HG02943 (cell line): ENCODE results near the gene MRPL34.

Experiments used
- ATAC-seq: cut with Tn5 transposase; IDR thresholded peaks from one replicate; pipeline ENCODE4 v1.9.1; 2021; ENCODE audit warnings: mild to moderate bottlenecking, low read depth, moderate library complexity; ENCODE audit not compliant: unreplicated experiment

The MRPL34 gene

DNA sequence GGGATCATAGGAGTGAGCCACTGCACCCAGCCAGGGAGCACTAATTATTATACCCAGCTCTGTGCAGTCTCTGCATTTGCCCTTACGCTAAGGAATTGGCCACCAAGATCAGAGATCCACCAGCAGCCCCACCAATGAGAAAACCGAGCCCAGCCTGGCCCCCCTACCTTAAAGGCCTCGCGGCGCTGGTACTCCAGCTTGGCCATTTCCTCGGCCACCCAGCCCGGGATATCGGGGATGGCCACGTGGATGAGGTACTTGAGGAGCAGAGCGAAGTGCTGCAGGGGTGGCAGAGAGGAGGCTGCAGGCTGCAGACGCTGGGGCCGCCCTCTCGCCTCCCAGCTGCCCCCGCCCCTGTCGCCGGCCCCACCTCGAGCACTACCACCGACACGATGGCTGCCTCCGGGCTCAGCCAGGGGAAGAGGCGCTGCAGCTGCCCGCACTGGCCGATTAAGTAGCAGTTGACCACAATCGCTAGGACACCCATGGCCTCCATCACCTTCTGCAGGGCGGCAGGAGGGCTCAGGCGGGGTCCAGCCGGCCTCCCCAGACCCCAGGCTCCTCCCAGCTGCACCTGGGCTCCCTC lies 21.5 kb downstream of the MRPL34 start:
- no peak for ATAC-seq

DNA sequence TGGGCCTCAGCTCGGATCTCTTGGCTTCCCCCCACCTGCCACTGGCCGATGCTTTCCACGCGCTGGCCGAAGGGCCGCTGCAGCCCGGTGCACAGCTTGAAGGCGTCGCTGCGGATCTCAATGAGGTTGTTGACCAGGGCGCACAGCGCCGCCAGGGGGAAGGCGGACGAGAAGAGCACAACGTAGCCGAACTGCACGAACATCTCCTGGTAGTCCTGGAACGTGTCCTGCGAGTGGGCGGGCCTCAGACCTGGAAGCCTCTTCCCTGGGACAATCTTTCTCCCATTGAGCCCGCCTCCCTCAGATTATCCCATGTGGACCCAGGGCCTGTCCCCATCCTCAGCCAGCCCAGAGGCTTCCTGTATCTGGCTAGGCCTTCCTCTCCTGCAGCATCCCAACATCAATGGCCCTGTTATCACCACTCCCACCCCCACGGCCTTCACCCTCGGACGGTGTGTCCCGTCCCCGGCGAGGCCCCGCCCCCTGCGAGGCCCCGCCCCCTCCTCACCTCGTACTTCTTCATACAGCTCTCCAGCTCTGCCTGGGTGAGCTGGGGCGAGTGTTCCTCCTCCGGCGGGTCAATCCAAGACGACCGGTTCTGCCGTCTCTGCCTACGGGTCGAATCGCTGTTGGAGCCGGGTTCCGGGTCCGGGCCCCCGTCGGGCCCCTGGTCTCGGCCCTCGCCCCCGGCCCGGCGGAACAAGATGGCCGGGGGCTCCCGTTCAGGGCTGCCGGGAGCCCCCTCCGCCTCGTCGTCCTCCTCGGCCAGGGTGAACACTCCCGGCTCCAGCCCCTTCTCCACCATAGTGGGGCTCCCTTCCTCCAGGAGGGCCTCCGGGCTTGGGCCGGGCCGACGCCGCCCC lies 22.2 kb downstream of the MRPL34 start:
- no peak for ATAC-seq

DNA sequence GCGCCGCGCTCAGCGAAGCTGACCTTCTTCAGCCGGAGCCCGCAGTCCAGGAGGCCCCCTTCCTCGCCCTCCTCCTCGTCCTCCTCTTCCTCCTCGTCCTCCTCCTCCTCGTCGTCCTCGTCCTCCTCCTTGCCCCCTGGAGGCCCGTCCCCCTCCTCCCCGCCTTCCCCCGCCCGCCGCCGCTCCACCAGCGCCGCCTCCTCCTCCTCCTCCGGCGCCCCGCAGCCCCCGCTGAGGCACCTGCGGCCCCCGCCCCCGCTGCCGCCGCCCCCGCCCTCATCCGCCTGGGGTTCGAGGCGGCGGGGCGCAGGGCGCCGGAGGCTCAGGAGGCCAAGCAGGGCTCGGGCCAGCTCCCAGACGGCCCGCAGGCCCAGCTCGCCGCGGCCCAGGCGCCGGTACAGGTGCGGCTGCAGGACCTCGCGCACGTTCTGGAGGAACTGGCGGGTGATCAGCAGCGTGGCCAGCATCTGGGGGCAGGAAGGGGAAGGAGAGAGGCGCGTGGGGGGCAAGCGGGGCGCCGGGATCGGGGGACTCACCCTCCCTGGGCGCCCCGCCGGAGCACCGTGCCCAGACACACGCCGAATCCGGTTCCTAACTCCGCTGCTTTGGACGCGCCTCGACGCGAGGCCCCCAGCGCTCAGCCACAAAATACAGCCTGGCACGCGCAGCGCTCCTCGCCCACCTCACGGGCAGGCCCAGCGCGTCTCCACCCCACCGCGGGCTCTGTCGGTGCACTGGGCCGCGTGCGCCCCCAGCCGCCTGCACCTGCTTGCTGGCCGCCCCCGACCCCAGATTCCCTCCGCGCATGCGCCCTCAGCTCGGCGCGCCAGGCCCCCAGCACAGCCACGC lies 23.1 kb downstream of the MRPL34 start:
- ATAC-seq: no peak

DNA sequence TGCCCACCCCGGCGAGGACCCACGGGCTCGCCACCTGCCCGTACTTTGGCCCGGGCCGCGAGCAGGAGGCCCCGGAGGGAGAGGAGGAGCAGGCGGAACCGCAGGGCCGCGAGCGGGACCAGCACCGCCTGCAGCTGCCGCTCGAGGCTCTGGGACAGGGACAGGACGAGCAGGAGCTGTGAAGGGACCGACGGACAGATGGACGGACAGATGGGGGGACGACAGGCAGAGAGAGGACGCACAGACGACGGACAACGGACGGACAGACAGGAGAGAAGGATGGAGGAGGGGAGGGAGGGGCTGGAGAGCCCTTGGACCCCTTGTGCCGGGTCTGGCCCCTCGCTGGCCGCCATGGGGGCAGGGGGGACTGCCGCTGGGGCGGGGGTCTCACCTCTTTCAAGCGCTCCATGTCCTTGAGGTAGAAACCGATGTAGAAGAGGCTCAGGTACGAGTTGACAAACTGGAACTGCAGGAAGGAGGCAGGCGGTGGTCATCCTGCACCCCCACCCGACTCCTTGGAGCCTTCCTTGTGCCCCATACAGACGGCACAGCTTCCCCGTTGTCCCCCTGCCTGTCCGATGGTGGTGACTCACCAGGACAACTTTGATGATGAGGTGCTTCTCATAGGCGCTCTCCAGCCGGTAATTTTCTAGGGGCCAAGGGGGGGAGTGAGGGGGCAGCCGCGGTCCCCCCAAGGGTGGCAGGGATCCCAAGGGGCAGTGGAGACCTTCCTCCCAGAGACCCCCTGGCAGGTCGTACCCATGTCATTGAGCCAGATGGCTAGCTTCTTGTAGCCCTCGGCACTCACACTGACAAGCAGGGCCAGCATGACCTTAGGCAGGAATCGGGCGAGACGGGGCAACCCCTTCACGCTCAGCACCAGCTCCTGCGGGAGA lies 23.9 kb downstream of the MRPL34 start:
- no peak for ATAC-seq

DNA sequence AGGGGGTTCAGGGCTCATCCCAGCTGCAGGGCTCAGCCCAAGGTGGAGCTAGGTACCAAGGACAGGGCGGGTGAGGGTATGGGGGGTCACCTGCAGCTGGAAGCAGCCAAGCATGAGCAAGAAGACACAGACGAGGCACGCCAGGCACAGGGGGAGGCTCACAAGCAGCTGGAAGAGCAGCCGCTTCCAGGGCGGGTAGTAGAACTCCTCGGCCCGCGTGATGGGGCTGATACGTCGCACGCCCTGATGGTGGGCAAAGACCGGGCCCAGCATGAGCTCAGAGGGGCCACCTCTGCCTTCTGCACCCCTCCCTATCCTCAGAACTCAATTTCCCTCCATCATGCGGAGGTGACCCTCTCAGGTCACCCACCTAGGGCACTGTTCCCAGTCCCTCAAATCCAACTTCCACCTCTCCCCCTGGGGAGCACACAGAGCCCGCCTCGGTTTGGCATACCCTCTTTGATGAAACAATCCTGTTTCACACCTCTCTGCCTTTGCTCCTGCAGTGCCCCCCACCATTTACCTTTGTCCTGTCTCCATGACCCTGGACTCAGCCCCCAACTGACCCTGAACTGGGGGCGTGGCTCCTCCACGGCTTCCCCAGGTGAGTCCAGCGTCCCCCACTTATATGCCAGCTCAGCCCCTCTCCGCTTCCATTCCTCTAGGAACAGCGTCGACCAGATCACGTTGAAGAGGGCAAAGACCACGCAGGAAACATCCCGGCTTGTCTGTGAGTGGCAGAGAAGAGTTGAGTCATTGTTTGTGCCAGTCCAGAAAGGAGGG lies 24.8 kb downstream of the MRPL34 start:
- no peak for ATAC-seq

DNA sequence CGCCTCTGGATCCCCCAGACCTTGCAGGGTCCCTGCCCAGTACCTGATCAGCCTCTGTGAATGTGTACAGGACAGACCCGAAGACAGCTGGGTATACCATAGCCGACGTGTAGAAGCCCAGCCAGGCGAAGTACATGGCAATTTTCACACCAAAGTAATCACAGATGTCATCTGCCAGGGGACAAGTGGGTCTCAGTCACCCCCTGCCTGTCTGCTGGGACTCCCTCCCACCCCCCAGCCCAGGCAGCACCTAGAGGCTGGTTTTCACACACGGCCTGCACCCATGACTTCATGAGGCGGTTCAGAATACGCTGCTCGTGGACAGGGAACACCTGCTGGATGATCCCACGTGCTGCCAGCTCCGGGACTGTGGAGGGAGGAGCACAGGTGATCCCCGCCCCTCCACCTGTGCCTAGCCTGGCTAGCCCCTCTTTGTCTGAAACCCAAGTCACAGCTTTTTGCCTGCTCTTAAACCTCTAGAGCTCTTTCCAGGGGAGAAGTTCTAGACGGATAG lies 25.4 kb downstream of the MRPL34 start:
- no peak for ATAC-seq

DNA sequence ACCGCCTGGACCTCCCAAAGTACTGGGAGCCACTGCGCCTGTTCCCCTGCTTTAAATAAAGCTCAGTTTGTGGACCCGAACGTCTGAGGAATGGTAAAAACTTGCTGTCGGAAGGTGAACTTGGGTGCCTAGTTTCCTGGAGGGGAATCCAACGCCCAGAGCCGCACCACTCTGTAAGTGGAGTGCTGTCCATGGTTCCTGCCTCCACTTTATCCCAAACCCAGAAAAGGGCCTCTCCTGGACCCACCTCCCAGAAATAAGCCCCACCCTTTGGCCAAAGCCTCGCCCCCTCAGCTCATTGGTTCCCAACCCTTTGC lies 26.6 kb downstream of the MRPL34 start:
- no peak for ATAC-seq

DNA sequence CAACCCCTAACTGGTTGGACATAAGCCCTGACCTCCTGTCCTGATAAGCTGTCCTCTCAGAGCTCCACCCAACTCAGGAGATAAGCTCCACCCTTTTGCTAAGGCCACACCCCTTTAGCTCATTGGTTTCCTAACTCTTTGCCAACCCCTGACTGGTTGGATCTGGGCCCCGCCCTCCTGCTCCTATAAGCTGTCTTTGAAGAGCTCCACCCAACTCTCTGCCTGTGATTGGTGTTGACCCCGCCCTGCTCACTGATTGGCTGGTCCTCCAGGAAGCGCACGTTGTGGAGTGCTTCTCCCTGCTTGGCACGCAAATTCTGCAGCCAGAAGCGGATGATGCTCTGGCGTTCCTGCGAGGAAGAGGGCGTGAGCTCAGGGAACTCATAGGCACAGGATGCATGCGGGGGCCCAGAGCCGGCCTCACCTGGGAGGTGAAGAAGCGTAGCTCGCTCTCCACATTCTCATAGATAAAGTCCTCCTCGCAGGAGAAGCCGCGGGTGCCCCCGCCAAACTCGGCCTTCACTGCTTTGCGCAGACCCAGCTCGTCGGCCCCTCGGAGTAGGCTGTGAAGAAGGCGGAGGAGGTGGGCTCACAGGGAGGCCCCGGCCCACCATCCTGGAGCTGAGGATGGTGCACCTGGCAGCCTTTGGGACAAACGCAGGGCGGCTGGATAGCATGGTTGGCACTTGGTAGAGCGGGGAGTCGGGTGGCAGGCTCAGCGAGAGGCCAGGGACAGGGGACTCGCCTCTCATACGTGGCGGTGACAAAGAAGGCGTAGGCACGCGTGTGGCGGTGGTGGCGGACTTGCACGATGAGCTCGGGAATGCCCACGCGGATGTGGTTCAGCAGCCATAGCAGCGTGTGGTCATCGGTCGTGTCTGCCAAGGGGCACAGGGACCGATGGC lies 27.3 kb downstream of the MRPL34 start:
- ATAC-seq: no peak

DNA sequence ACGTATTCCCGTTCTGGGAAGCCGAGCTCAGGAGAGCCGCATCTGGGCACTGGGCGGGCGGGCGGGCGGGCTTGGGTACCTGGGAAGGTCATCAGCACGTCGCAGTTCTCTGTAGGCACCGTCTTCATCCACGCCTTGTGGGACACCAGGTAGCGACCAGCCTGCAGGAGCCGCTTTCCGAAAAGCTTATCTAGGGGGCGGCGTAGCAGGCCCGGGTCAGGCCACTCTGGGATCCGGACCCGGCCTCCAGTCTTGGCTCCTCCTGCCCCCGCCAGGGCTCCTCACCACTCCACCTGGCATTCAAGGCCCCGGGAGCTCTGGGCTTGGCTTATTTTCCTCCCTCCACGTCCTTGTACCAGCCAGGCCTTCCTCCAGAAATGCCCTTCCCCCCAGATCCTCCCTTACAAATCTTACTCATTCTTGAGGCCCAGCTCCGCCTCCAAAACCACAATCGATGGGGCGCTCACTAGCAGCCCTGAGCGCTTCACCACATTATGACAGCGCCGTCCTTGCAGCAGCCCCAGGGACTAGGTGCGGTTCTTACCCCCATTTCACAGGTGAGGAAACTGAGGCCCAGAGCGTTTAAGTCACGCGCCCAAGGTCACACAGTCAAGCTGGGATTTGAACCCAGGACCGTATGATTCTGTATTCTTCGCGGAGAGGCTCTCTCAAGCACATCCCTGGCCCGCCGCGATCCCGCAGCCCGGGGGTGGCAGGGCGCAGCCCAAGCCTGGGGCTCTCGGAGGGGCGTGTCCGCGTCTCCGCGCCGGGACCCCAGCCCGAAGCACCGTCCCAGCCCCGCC lies 28.1 kb downstream of the MRPL34 start:
- ATAC-seq: no peak

DNA sequence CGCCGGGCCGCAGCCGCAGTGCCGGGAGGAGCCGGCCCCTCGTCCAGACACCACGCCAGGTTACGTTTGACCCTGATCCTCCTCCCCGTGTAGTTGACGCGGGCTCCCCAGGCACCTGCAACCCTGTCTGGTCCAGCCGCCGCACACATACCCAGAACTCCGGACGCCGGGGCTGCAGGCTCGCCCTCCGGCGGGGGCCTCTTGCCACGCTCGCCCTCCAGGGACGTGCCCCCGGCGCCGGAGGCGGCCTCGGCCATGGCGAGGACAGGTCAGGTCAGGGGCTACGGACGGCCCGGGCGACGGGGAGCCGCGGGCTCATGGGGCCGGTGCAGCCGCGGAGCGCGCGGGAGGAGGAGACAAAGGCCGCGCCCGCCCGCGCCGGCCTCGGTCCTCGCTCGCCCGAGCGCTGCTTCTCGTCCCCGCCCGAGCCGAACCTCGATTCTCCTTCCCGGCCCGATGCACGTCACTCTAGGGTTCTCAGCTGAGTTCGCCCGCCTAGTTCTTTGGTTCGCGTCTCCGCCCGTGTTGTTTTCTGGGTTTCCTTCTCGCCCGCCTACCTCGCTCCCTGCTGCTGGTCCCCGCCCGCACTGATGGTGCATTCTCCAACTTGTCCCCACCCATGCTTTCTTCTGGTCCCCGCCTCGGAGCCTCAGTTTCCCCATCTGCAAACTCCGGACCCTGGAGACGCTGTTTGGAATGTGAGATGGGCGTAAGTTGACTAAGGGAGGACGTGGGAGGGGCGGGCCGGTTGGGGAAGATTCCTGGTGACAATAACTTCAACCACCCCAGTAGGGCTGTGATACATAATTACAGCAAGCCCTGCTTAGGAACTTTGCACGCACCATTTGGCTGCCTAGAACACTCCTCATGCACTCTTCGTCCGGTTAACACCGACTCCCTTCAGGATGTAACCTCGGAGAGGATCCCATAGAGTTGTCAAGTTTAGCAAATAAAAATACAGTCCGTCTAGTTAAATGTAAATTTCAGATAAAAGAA lies 29.0 kb downstream of the MRPL34 start, which contains the start of gene ANO8:
TSS of gene ANO8 (minus strand) at position 442 of the 996 bp plus-strand sequence. CDS start at position 257, 185 bp downstream.
- ATAC-seq: peak; percentile 43

DNA sequence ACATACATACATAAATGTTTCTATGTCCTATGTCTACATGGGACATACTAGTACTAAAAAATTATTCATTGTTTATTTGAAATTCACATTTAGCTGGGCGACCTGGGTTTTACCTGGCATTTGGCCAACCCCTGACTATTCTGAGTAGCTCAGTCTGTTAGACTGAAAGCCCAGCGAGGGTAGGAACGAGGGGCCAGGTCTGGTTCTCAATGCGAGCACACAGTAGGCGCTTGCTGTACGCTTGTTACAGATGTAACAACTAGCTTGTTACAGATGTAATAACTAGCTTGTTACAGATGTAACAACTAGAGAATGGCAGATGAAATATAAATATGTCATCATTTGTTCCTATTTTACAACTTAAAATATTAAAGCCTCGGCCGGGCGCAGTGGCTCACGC lies 29.9 kb downstream of the MRPL34 start:
- no peak for ATAC-seq

DNA sequence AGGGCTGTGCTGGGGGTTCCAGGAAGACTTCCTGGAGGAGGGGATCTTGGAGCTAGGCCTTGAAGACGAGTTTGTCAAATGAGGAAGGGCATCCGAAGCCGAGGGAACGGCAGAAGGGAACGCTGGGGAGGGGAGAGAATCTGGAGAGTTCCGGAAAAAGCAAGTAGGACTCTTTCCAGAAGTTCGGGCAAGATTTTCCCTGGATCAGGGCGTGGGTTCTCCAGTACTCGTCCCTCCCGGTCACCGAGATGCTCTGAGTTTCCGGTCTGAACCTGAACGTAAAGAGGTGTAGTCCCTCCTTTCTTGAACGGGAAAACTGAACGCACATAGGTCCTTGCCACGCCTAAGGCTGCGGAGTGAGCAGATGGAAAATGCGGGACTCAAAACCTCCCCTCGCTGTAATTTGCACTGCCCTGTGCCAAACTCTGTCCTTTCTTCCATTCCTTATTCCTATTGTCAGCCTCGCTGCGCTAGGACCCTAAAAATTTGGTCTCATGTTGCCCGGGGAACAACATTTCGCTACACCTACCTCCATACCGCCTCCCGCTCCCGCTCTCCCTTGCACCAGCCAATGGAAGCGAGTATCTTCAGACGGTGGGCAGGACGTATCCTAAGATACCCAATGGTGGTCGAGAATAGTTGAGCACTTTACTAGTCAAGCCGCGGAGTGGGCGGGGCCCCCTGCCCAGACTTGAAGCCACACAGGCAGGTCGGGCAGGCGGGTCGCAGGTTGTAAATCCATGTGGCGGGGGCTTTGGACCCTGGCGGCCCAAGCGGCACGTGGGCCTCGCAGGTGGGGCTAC lies 31.4 kb downstream of the MRPL34 start, which contains the start of gene GTPBP3:
TSS of gene GTPBP3 (plus strand) at position 682 of the 803 bp plus-strand sequence. CDS start at position 741, 59 bp downstream.
- ATAC-seq: peak; percentile 70

DNA sequence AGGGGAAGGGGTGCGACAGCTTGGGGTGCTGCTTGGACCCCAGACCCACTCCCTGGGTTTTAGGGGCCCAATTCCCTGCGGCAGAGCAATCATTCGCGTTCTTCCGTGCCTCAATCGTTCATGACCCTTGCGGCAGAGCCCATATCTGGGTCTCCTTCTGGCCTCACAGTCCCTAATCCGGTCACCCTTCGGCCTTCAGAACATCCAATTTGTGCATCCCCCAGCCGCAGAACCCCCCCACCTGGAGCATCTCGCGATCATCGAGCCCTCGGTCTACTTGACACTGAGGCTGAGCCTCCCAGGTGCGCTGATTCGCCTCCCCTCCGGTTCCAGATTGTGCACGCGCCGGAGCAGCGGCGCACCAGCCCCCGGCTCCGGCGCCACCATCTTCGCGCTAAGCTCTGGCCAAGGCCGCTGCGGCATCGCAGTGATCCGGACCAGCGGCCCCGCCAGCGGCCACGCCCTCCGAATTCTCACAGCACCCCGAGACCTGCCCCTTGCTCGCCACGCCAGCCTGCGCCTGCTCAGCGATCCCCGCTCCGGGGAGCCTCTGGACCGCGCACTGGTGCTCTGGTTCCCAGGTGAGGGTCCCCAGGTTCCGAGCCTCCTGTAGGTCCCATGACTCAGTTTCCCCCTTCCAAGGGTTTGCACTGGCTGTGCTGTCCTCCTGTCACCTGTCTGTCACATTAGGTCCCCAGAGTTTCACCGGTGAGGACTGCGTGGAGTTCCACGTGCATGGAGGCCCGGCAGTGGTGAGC lies 32.2 kb downstream of the MRPL34 start:
- no peak for ATAC-seq

DNA sequence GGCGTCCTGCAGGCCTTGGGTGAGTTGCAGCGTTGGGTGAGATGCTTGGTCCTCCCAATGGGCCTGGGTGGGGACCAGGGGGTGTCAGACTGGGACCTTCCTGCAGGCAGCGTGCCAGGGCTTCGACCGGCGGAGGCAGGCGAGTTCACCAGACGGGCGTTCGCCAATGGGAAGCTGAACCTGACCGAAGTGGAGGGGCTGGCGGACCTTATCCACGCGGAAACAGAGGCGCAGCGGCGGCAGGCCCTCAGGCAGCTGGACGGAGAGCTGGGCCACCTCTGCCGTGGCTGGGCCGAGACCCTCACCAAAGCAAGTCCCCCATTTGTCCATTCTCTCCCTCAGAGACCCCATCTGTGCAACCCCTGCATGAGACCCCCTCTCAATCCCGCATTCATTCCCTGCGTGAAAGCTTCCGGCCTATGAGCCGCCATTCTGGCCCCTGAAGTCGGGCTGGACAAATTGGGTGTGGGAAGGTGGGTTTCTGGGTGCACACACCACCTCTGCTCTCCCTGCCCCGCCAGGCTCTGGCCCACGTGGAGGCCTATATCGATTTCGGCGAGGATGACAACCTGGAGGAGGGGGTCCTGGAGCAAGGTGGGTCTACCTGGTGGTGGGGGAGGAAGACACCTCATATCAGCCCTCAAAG lies 32.9 kb downstream of the MRPL34 start:
- ATAC-seq: no peak
